Stimulated activated CD8-positive, alpha-beta memory T cell treated with anti-CD3 and anti-CD28 coated beads, Interleukin-4, amount 100 ng/mL, for 24 hours (primary cell): Measurements from ENCODE around the gene ZBTB8OS.

ENCODE experiments used
- DNase-seq: peaks from one replicate; pipeline ENCODE4 v3.0.0-alpha.2; 2020; ENCODE audit warnings: low read depth

The ZBTB8OS gene

GRCh38 chr1:32611859-32612188, 38.5 kb downstream of the ZBTB8OS start:
- DNase-seq, result no peak

DNA sequence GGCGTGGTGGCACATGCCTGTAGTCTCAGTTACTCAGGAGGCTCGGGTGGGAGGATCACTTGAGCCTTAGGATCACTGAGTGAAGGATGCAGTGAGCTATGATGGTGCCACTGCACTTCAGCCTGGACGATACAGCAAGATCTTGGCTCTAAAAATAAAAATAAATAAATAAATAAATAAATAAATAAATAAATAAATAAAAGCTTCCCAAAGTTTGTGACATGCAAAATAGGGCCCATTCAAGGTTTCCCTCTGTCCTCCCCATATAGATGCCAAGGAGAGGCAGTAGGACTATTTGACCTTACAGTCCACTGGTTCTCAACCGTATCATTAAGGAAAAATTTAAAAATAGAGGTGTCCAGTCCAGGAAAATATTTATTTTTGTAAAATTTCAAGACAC, 41.2 kb downstream of the ZBTB8OS start:
- no peak for DNase-seq

DNA sequence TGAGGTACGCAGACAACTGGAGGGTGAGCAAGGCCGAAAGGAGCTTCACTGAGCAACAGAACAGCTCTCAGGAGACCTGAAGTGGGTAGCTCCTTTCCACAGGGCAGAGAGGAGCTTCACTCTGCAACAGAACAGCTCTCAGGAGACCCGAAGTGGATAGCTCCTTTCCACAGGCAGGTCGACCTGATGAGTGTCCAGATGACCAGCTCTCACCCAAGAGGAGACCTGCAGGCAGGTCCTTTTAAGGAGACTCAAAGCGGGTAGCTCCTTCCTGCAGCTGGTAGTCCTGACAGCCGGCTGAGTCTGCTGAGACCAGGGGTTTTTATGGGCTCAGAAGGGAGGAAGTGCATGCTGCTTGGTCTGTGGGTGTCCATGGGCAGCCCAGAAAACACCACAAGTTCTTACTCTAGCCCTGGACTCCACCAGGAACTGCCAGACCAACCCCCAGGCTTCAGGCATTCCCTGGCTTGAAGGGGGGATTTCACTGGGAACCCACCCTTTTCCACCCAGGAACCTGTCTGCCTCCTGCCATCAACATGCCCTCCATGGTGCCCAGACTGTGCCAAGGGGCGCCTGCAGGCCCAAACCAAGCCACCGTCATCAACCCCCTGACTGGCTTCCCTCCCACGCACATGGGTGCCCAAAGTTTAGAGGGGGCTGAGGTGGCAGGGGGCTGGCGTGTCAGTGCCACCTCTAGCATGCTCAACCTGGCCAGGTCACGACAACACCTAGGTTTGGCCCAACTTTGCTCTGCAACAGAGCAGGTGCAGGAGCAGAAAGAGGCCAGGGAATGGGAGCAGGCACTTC, 43.6 kb downstream of the ZBTB8OS start:
- DNase-seq, result no peak

DNA sequence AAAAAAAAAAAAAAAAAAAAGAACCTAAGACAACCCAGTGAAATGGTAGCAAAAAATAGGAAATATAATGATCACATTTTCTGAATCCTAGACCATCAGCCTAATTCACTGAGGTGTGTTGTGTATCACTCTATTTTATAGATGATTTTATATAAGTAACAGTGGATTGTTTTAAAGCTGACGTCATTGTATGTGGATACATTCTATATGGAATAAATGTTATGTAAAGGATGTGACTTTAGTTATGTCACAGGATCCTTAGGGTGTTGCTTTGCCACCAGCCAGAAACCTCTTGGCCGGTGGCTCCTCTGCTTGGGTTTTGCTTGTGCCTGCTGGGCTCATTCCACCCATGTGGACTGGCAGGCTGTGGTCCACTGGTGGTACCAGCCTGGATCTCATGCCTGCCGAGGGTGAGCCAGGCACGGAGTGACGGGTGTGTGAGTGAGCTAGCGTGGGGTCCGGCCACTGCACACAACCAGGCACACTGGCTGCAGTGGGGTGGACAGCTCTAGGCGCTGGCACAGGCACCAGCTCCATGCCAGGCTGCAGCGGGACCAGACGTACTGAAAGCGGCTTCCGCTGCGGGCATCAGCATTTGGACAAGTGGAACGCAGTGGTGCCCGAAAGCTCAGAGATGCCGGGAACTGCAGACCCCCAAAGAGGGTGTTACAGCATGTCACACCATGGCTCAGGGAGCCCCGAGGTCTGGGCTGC, 44.5 kb downstream of the ZBTB8OS start:
- no peak for DNase-seq

DNA sequence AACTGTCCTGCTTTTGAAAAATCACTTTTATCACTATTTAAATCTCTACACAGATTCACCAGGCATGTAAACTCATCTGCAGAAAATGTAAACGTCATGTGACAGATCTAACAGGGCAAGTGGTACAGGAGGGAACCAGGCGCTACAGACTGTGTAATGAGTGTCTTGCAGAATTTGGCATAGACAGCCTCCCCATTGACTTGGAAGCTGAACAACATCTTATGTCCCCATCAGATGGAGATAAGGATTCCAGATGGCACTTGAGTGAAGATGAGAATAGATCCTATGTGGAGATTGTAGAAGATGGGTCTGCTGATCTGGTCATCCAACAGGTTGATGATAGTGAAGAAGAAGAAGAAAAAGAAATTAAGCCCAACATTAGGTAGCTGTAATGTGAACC, 50.3 kb downstream of the ZBTB8OS start:
- DNase-seq, result no peak

GRCh38 chr1:32592943-32593342, 57.4 kb downstream of the ZBTB8OS start:
- DNase-seq, result no peak

GRCh38 chr1:32580348-32581017, 69.9 kb downstream of the ZBTB8OS start:
- DNase-seq, result no peak
